HepG2 (cell line): Measurements from ENCODE around the gene PDIA4. TPM values are rescaled to one million over a fixed set of nuclear protein-coding genes. Genes with fewer than 3 reads are reported as not detected.

Source experiments
- ATAC-seq: fragments of 200-7000 bp; cut with Tn5 transposase; 3 replicates; pipeline ENCODE4 v1.9.1; 2020; ENCODE audit warnings: mild to moderate bottlenecking, moderate library complexity
- BruUV-seq: library from RNA; stranded (reverse); fragments of 400-500 nt; replicated peaks from 2 replicates; lab custom pipeline; 2021; lab: Mats Ljungman, UMichigan
- CTCF ChIA-PET: fragments of 300-600 bp; formaldehyde crosslinking; extraction: SDS; loops from one replicate; lab custom pipeline; 2021; ENCODE audit warnings: low total read pairs, inconsistent platforms, low intra/inter-chr PET ratio; lab: Yijun Ruan, JAX
- POLR2A ChIA-PET: fragments of 350-600 bp; sonication (Branson Sonifier 250); formaldehyde crosslinking; loops from one replicate; lab custom pipeline; 2020; ENCODE audit warnings: antibody characterized with exemption, inconsistent platforms; lab: Yijun Ruan, JAX
- DNase-seq: peaks from one replicate; pipeline ENCODE4 v3.0.0-alpha.2; 2015; ENCODE audit warnings: low spot score
- FAIRE-seq: peaks from 3 replicates; lab custom pipeline; 2011; peaks lifted over from hg19 to GRCh38; lab: Jason Lieb, UNC
- H2AFZ ChIP-seq: one replicate; pipeline ENCODE4 v1.6.1; 2011; ENCODE audit warnings: low read length, inconsistent platforms
- H3K27ac ChIP-seq: fragments of 300-600 bp; 3 replicates; pipeline ENCODE4 v1.8.0; 2011; ENCODE audit warnings: mixed run types, mild to moderate bottlenecking, mixed read lengths, low read length, inconsistent platforms; ENCODE audit not compliant: insufficient read depth; ENCODE audit errors: extremely low read length
- H3K27me3 ChIP-seq, 2 experiments: fragments of 200-600 bp in 1 of 2; 2 replicates in 1 of 2; 3 replicates in 1 of 2; pipeline versions ENCODE4 v1.6.0 to v1.8.0; 2011; ENCODE audit warnings: low read length in 2 of 2, mild to moderate bottlenecking in 2 of 2, moderate library complexity in 2 of 2, inconsistent platforms in 1 of 2; ENCODE audit not compliant: insufficient read depth in 2 of 2, control insufficient read depth in 1 of 2
- H3K36me3 ChIP-seq, 2 experiments: fragments of 200-600 bp in 1 of 2; replicated peaks in 1 of 2; 2 replicates in 1 of 2; 3 replicates in 1 of 2; pipeline versions ENCODE4 v1.5.1 to v1.8.0; 2011; ENCODE audit warnings: low read length in 2 of 2, inconsistent platforms in 1 of 2; ENCODE audit not compliant: insufficient read depth in 2 of 2, control insufficient read depth in 1 of 2
- H3K4me1 ChIP-seq: 2 replicates; pipeline ENCODE4 v1.5.1; 2012; ENCODE audit warnings: low read length, inconsistent platforms; ENCODE audit not compliant: insufficient read depth
- H3K4me2 ChIP-seq: 2 replicates; pipeline ENCODE4 v1.6.0; 2011; ENCODE audit warnings: low read depth, low read length, inconsistent platforms
- H3K4me3 ChIP-seq, 3 experiments: fragments of 200-600 bp in 1 of 3; sonication (generic), shearing (Covaris generic) in 1 of 3; replicated peaks in 1 of 3; 2 replicates each; pipeline ENCODE4 v1.5.1; 2011 to 2016; ENCODE audit warnings: low read length in 3 of 3, inconsistent platforms in 2 of 3, low read depth in 2 of 3, mild to moderate bottlenecking in 2 of 3, control low read depth in 1 of 3, mixed read lengths in 1 of 3; ENCODE audit not compliant: insufficient read depth in 1 of 3
- H3K79me2 ChIP-seq: one replicate; pipeline ENCODE4 v1.6.1; 2011; ENCODE audit warnings: low read length, inconsistent platforms; ENCODE audit not compliant: insufficient read depth
- H3K9ac ChIP-seq: 2 replicates; pipeline ENCODE4 v1.6.0; 2011; ENCODE audit warnings: mild to moderate bottlenecking, low read depth, low read length, inconsistent platforms; ENCODE audit not compliant: insufficient read depth
- H3K9me3 ChIP-seq: 2 replicates; pipeline ENCODE4 v1.5.1; 2012; ENCODE audit warnings: mild to moderate bottlenecking, low read length
- H4K20me1 ChIP-seq: 2 replicates; pipeline ENCODE4 v1.6.0; 2011; ENCODE audit warnings: inconsistent platforms, mild to moderate bottlenecking, low read length, moderate library complexity; ENCODE audit not compliant: insufficient read depth
- DRAP1 ChIP-seq: IDR thresholded peaks from 2 replicates; pipeline ENCODE4 v1.6.1; 2016; ENCODE audit warnings: missing genetic modification reagents, missing compliant biosample characterization
- DZIP1 ChIP-seq: sonication (generic); formaldehyde crosslinking; IDR thresholded peaks from 2 replicates; pipeline ENCODE4 v1.5.0; 2020; ENCODE audit warnings: mild to moderate bottlenecking, missing genetic modification reagents
- KDM2A ChIP-seq: sonication (generic); formaldehyde crosslinking; IDR thresholded peaks from 2 replicates; pipeline ENCODE4 v1.4.0; 2020; ENCODE audit warnings: low read depth, missing genetic modification reagents, borderline replicate concordance
- PHF5A ChIP-seq: IDR thresholded peaks from one replicate; pipeline ENCODE4 v1.6.1; 2018; ENCODE audit warnings: low read depth, missing genetic modification reagents; ENCODE audit not compliant: unreplicated experiment
- PLSCR1 ChIP-seq: sonication (generic); formaldehyde crosslinking; IDR thresholded peaks from 2 replicates; pipeline ENCODE4 v1.5.0; 2020; ENCODE audit warnings: missing genetic modification reagents, mild to moderate bottlenecking, borderline replicate concordance
- SMAD9 ChIP-seq: sonication (generic); formaldehyde crosslinking; IDR thresholded peaks from 2 replicates; pipeline ENCODE4 v1.5.1; 2020; ENCODE audit warnings: mild to moderate bottlenecking, missing genetic modification reagents
- YEATS2 ChIP-seq: sonication (generic); formaldehyde crosslinking; IDR thresholded peaks from 2 replicates; pipeline ENCODE4 v1.4.0; 2020; ENCODE audit warnings: missing genetic modification reagents, borderline replicate concordance
- ZNF18 ChIP-seq: sonication (generic); formaldehyde crosslinking; IDR thresholded peaks from 2 replicates; pipeline ENCODE4 v1.8.0; 2022; ENCODE audit warnings: mild to moderate bottlenecking, missing genetic modification reagents; ENCODE audit not compliant: insufficient replicate concordance
- ZNF274 ChIP-seq: sonication (generic); formaldehyde crosslinking; IDR thresholded peaks from 2 replicates; pipeline ENCODE4 v1.5.1; 2020; ENCODE audit warnings: mild to moderate bottlenecking, missing genetic modification reagents
- ZNF577 ChIP-seq: sonication (generic); formaldehyde crosslinking; IDR thresholded peaks from 2 replicates; pipeline ENCODE4 v1.4.0; 2020; ENCODE audit warnings: mild to moderate bottlenecking, low read depth, missing genetic modification reagents, borderline replicate concordance
- ZNF615 ChIP-seq: sonication (generic); formaldehyde crosslinking; IDR thresholded peaks from 2 replicates; pipeline ENCODE4 v1.5.0; 2020; ENCODE audit warnings: mild to moderate bottlenecking, missing genetic modification reagents, borderline replicate concordance
- WGBS: methylation state at CpG from one replicate; pipeline ENCODE4 v1.1.6; 2017; ENCODE audit warnings: low lambda C conversion rate; 5-methylcytosine and 5-hydroxymethylcytosine counted together
- in situ Hi-C: cut with HindIII; loops from 2 replicates; pipeline ENCODE4 v1.10.0; 2017; ENCODE audit warnings: low pct_unique_long_range_greater_than_20kb; ENCODE audit not compliant: extremely low pct_ligation_motif_present
- intact Hi-C: fragments of 100-400 bp; cut with micrococcal nuclease; formaldehyde crosslinking; loops from one replicate; pipeline ENCODE4 v1.10.0; 2022; ENCODE audit not compliant: unreplicated experiment
- polyA plus RNA-seq, 8 experiments: library from polyadenylated mRNA; depleted of rRNA in 3 of 8; stranded (reverse) in 7 of 8; unstranded in 1 of 8; fragments of >200 nt; fragmentation: Illumina TruSeq in 4 of 8; extraction: Trizol in 4 of 8; gene quantifications; 2 replicates each; pipeline versions ENCODE4 v1.2.1 to v1.2.3, GENCODE V29; 2011 to 2016; ENCODE audit warnings: low read depth in 4 of 8, missing spikeins in 1 of 8, mixed read lengths in 1 of 8; ENCODE audit not compliant: insufficient read depth in 1 of 8
- total RNA-seq, 5 experiments: library from RNA; depleted of rRNA; stranded (reverse); fragments of >200 nt; fragmentation: Illumina TruSeq; extraction: Trizol; gene quantifications; 2 replicates each; pipeline ENCODE4 v1.2.3, GENCODE V29; 2016; ENCODE audit warnings: low read depth in 1 of 5

PDIA4 gene
- total and polyA plus RNA-seq, 2 of the 13 experiments (the other 11 are each of a cell fraction or from before 2014, with no cell fraction given): 278 to 402 TPM

- in situ Hi-C loops (no loop called here), intact Hi-C loops (no loop called here)
- no peak for FAIRE-seq
- no peak; the same call in 2 of the 3 replicates for ATAC-seq
- Histone ChIP-seq H3K4me2 (no peak overlapping the region), H3K9ac (no peak overlapping the region), H3K79me2 (no peaks in the 10 kb centered on the region), H3K27ac (no peak overlapping the region), H4K20me1 (no peaks in the 10 kb centered on the region), H2AFZ (no peak overlapping the region), H3K9me3 (no peaks in the 10 kb centered on the region), H3K4me1 (no peaks in the 10 kb centered on the region), H3K36me3 (no peaks in the 10 kb centered on the region), H3K4me3 (no peak overlapping the region), H3K27me3 (0 out of 5 replicates have a peak, but pooled peaks cover 0 to under 1% of the 10 kb centered on the region in 2 experiments)
- no TSS peak for BruUV-seq
- ChIA-PET CTCF (no interaction called here), POLR2A (interaction anchor here (1.0 kb wide), 1 partner anchor 20 kb away, joined by 4 read pairs; no protein-coding TSS in a partner anchor)
- DNase-seq: no peak
- TF ChIP-seq SMAD9 (CRISPR knock-in tag): no peak
- TF ChIP-seq DZIP1: no peak
- no peak for TF ChIP-seq DRAP1 (CRISPR knock-in tag)
- no peak for TF ChIP-seq KDM2A (CRISPR knock-in tag)
- TF ChIP-seq ZNF274 (CRISPR knock-in tag): no peak
- TF ChIP-seq PLSCR1 (CRISPR knock-in tag): no peak
- no peak for TF ChIP-seq ZNF18 (CRISPR knock-in tag)
- TF ChIP-seq YEATS2 (CRISPR knock-in tag): no peak
- TF ChIP-seq ZNF615 (CRISPR knock-in tag): no peak
- TF ChIP-seq ZNF577: no peak
- no peak for TF ChIP-seq PHF5A
- 40% methylated on average over 3 of the region's 3 CpGs for WGBS
These were observed 20.5 kb upstream of the PDIA4 start for GRCh38 chr7:149048805-149049204.
